Breast epithelium (tissue), 4 donors: ENCODE measurements around the gene GCNT2. TPM values are rescaled to one million over a fixed set of nuclear protein-coding genes. Genes with fewer than 3 reads are reported as not detected.

ENCODE experiments used
- DNase-seq, 2 donors: peaks; one replicate each; pipeline ENCODE4 v3.0.0-alpha.2; 2019; ENCODE audit warnings: low spot score in 2 of 2
- H3K27ac ChIP-seq, 2 donors: fragments of 200-600 bp; sonication (generic) in 1 of 2; one replicate each; pipeline ENCODE4 v1.5.1; 2016 to 2019; ENCODE audit warnings: mild to moderate bottlenecking in 1 of 2
- H3K27me3 ChIP-seq, 2 donors: fragments of 200-600 bp; sonication (generic) in 1 of 2; one replicate each; pipeline versions ENCODE4 v1.5.1 to v1.6.0; 2017 to 2019; ENCODE audit warnings: control low read depth in 1 of 2, mild to moderate bottlenecking in 1 of 2
- H3K36me3 ChIP-seq: fragments of 200-600 bp; one replicate; pipeline ENCODE4 v1.5.1; 2019
- H3K4me1 ChIP-seq, 2 donors: fragments of 200-600 bp; sonication (generic); one replicate each; pipeline ENCODE4 v1.5.1; 2016 to 2019; ENCODE audit warnings: control low read depth in 1 of 2
- H3K4me3 ChIP-seq, 3 donors: fragments of 200-600 bp; sonication (generic); 1 replicate in 2 of 3; 2 replicates in 1 of 3; pipeline ENCODE4 v1.5.1; 2016 to 2019; ENCODE audit warnings: mild to moderate bottlenecking in 3 of 3, moderate library complexity in 2 of 3
- H3K9me3 ChIP-seq, 2 donors: fragments of 200-600 bp; sonication (generic) in 1 of 2; one replicate each; pipeline ENCODE4 v1.5.1; 2016 to 2019; ENCODE audit warnings: control low read depth in 1 of 2
- CTCF ChIP-seq, 3 donors: fragments of 450-650 bp; IDR thresholded peaks; one replicate each; pipeline ENCODE4 v1.5.1; 2016 to 2017; ENCODE audit warnings: antibody characterized with exemption in 3 of 3, mild to moderate bottlenecking in 3 of 3, moderate library complexity in 3 of 3
- POLR2A ChIP-seq: fragments of 450-650 bp; IDR thresholded peaks from one replicate; pipeline ENCODE4 v1.6.1; 2016; ENCODE audit warnings: antibody characterized with exemption, mild to moderate bottlenecking, moderate library complexity
- POLR2AphosphoS5 ChIP-seq, 3 donors: sonication (generic); formaldehyde crosslinking; IDR thresholded peaks; one replicate each; pipeline ENCODE4 v1.6.1; 2017; ENCODE audit warnings: antibody characterized with exemption in 3 of 3
- intact Hi-C: fragments of 100-400 bp; cut with DNase I; formaldehyde crosslinking; loops from one replicate; pipeline ENCODE4 v1.15.1; 2023; ENCODE audit warnings: low total_unique reads
- total RNA-seq, 3 donors: library from RNA; depleted of rRNA; stranded (reverse); fragments of >200 nt; gene quantifications; one replicate each; pipeline ENCODE4 v1.1.0, GENCODE V29; 2016

The GCNT2 gene
- total RNA-seq, 3 donors from 2014 or later, result 1.4 to 22.0 (median 13.4) TPM

- intact Hi-C loops, result no loop called here
- Histone ChIP-seq H3K27me3 (no peaks in the 10 kb centered on the region), H3K36me3 (no peaks in the 10 kb centered on the region), H3K27ac (no peak overlapping the region), H3K4me1 (no peaks in the 10 kb centered on the region), H3K9me3 (no peaks in the 10 kb centered on the region), H3K4me3 (no peak overlapping the region)
- no peak for TF ChIP-seq CTCF (IDR thresholded peaks at IDR 0.05)
- no peak for TF ChIP-seq POLR2A
- no peak for TF ChIP-seq POLR2AphosphoS5 (IDR thresholded peaks at IDR 0.05)
- no peak for DNase-seq
Measured at GRCh38 chr6:10542213-10542612, 21.1 kb downstream of the GCNT2 start.

GRCh38 chr6:10543488-10543887 lies 22.3 kb downstream of the GCNT2 start:
- Histone ChIP-seq H3K9me3 (no peaks in the 10 kb centered on the region), H3K27ac (no peak overlapping the region), H3K36me3 (no peaks in the 10 kb centered on the region), H3K4me1 (no peaks in the 10 kb centered on the region), H3K4me3 (no peak overlapping the region), H3K27me3 (no peaks in the 10 kb centered on the region)
- no peak for TF ChIP-seq CTCF (IDR thresholded peaks at IDR 0.05)
- TF ChIP-seq POLR2AphosphoS5 (IDR thresholded peaks at IDR 0.05), result no peak
- TF ChIP-seq POLR2A, result no peak
- intact Hi-C loops, result no loop called here
- DNase-seq, result no peak

- Histone ChIP-seq H3K4me1 (no peaks in the 10 kb centered on the region), H3K27me3 (no peaks in the 10 kb centered on the region), H3K27ac (no peak overlapping the region), H3K4me3 (no peak overlapping the region), H3K9me3 (no peaks in the 10 kb centered on the region), H3K36me3 (no peaks in the 10 kb centered on the region)
- DNase-seq, result no peak
- intact Hi-C loops, result no loop called here
- TF ChIP-seq POLR2A (no peak), CTCF (IDR thresholded peaks at IDR 0.05) (no peak), POLR2AphosphoS5 (IDR thresholded peaks at IDR 0.05) (no peak)
Measured at GRCh38 chr6:10545482-10545881, 24.3 kb downstream of the GCNT2 start.

GRCh38 chr6:10547809-10548208 lies 26.7 kb downstream of the GCNT2 start:
- Histone ChIP-seq H3K4me1 (no peaks in the 10 kb centered on the region), H3K27ac (peak overlapping the region in 1 of 2 donors; percentile 11), H3K9me3 (no peaks in the 10 kb centered on the region), H3K4me3 (no peak overlapping the region), H3K27me3 (no peaks in the 10 kb centered on the region), H3K36me3 (no peaks in the 10 kb centered on the region)
- intact Hi-C loops, result no loop called here
- TF ChIP-seq CTCF (IDR thresholded peaks at IDR 0.05), result no peak
- no peak for DNase-seq

GRCh38 chr6:10550764-10551163 lies 29.6 kb downstream of the GCNT2 start:
- H3K9me3 ChIP-seq, result no peaks in the 10 kb centered on the region
- no peaks in the 10 kb centered on the region for H3K27me3 ChIP-seq
- H3K27ac ChIP-seq, result no peak overlapping the region
- H3K36me3 ChIP-seq, result no peaks in the 10 kb centered on the region
- no peak overlapping the region for H3K4me3 ChIP-seq
- no peak for DNase-seq
- H3K4me1 ChIP-seq, result no peaks in the 10 kb centered on the region
- intact Hi-C loops, result no loop called here
- no peak for TF ChIP-seq POLR2AphosphoS5 (IDR thresholded peaks at IDR 0.05)
- no peak for TF ChIP-seq CTCF (IDR thresholded peaks at IDR 0.05)
- TF ChIP-seq POLR2A, result no peak
